ENCODE results near the gene LRPAP1. TPM values are rescaled to one million over a fixed set of nuclear protein-coding genes. Genes with fewer than 3 reads are reported as not detected.

Gene LRPAP1
- total RNA-seq, 4 donors from 2014 or later, result 112 to 153 (median 123) TPM

- intact Hi-C loops (cut with DNase I; ENCODE audit: low total_unique reads), result no loop called here
- H3K4me3 ChIP-seq (ENCODE audit: low read depth, poor library complexity, severe bottlenecking), result no peak overlapping the region
- TF ChIP-seq CTCF (IDR thresholded peaks at IDR 0.05) (no peak), POLR2A (IDR thresholded peaks at IDR 0.05) (no peak)
- DNase-seq (ENCODE audit: low spot score in 2 of 2), result peak in 1 of 2 donors; percentile 85
- WGBS, 2 donors, result 88 to 92% methylated on average over 27 of the region's 27 CpGs
Observed at GRCh38 chr4:3527914-3528876, 4.0 kb downstream of the LRPAP1 start.

GRCh38 chr4:3527101-3527913 lies 4.9 kb downstream of the LRPAP1 start:
- DNase-seq (ENCODE audit: low spot score in 2 of 2), result peak in 1 of 2 donors; percentile 59
- WGBS, 2 donors, result 92 to 93% methylated on average over 13 to 14 of the region's 14 CpGs
- intact Hi-C loops (cut with DNase I; ENCODE audit: low total_unique reads), result no loop called here
- TF ChIP-seq CTCF (IDR thresholded peaks at IDR 0.05) (no peak), POLR2A (IDR thresholded peaks at IDR 0.05) (no peak)
- H3K4me3 ChIP-seq (ENCODE audit: low read depth, poor library complexity, severe bottlenecking), result no peak overlapping the region

- peak in 1 of 2 donors; percentile 80 for DNase-seq (ENCODE audit: low spot score in 2 of 2)
- WGBS, 2 donors, result 91 to 94% methylated on average over 19 of the region's 19 CpGs
- TF ChIP-seq POLR2A (IDR thresholded peaks at IDR 0.05) (no peak), CTCF (IDR thresholded peaks at IDR 0.05) (no peak)
- no peak overlapping the region for H3K4me3 ChIP-seq (ENCODE audit: low read depth, poor library complexity, severe bottlenecking)
- intact Hi-C loops (cut with DNase I; ENCODE audit: low total_unique reads), result no loop called here
Observed at GRCh38 chr4:3526456-3526855, 5.8 kb downstream of the LRPAP1 start.

- DNase-seq (ENCODE audit: low spot score in 2 of 2), result peak in 1 of 2 donors; percentile 80
- WGBS, 2 donors, result 85 to 89% methylated on average over 31 to 33 of the region's 33 CpGs
- intact Hi-C loops (cut with DNase I; ENCODE audit: low total_unique reads), result no loop called here
- no peak overlapping the region for H3K4me3 ChIP-seq (ENCODE audit: low read depth, poor library complexity, severe bottlenecking)
- TF ChIP-seq CTCF (IDR thresholded peaks at IDR 0.05) (no peak), POLR2A (IDR thresholded peaks at IDR 0.05) (no peak)
Observed at GRCh38 chr4:3525532-3526430, 6.4 kb downstream of the LRPAP1 start.

- DNase-seq (ENCODE audit: low spot score in 2 of 2), result peak in 1 of 2 donors; percentile 68
- H3K4me3 ChIP-seq (ENCODE audit: low read depth, poor library complexity, severe bottlenecking), result no peak overlapping the region
- WGBS, 2 donors, result 80 to 85% methylated on average over 19 of the region's 19 CpGs
- intact Hi-C loops (cut with DNase I; ENCODE audit: low total_unique reads), result no loop called here
- TF ChIP-seq CTCF (IDR thresholded peaks at IDR 0.05), result no peak
- TF ChIP-seq POLR2A (IDR thresholded peaks at IDR 0.05), result no peak
Observed at GRCh38 chr4:3524920-3525319, 7.3 kb downstream of the LRPAP1 start.
